Thyroid gland (tissue), 4 donors: ENCODE results near the gene STMP1.

ENCODE experiments used
- POLR2A ChIP-seq, 2 donors: fragments of 450-650 bp; IDR thresholded peaks; one replicate each; pipeline ENCODE4 v1.6.1; 2017; ENCODE audit warnings: antibody characterized with exemption in 2 of 2, mild to moderate bottlenecking in 2 of 2, moderate library complexity in 1 of 2
- TF ChIP-seq, protein P1 (sequence below), 6 experiments: fragments of 200-600 bp in 3 of 6; fragments of 450-650 bp in 3 of 6; sonication (generic) in 3 of 6; IDR thresholded peaks; one replicate each; pipeline ENCODE4 v1.5.1; 2016 to 2019; ENCODE audit warnings: antibody characterized with exemption in 6 of 6, mild to moderate bottlenecking in 2 of 6, inconsistent platforms in 1 of 6, moderate library complexity in 1 of 6

DNA sequence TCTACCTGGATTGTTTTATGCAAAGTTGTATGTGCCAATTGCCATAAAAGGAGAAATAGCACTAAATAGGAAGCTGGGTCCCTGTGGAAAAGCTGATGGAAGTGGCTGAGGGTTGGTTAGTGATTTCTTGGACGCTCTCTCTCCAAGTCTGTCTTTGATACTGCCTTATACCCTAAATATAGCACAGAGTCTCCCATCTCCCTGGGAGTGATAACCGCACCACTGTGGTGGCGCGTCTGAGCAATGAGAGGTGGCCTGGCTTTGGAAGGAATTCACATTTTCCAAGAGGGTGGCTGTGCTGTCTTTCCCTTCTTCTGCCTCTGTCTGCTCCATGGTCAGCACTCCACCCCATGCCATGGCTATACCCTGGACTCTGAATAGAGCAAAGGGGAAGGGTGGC, 31.2 kb downstream of the STMP1 start:
- no peak for TF ChIP-seq POLR2A (IDR thresholded peaks at IDR 0.05)
- TF ChIP-seq, protein P1, sequence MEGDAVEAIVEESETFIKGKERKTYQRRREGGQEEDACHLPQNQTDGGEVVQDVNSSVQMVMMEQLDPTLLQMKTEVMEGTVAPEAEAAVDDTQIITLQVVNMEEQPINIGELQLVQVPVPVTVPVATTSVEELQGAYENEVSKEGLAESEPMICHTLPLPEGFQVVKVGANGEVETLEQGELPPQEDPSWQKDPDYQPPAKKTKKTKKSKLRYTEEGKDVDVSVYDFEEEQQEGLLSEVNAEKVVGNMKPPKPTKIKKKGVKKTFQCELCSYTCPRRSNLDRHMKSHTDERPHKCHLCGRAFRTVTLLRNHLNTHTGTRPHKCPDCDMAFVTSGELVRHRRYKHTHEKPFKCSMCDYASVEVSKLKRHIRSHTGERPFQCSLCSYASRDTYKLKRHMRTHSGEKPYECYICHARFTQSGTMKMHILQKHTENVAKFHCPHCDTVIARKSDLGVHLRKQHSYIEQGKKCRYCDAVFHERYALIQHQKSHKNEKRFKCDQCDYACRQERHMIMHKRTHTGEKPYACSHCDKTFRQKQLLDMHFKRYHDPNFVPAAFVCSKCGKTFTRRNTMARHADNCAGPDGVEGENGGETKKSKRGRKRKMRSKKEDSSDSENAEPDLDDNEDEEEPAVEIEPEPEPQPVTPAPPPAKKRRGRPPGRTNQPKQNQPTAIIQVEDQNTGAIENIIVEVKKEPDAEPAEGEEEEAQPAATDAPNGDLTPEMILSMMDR (IDR thresholded peaks at IDR 0.05) = no peak
